Osteoblast (primary cell): ENCODE results near the gene CCNYL1. TPM values are rescaled to one million over a fixed set of nuclear protein-coding genes. Genes with fewer than 3 reads are reported as not detected.
"Not testable (repeated sequence)": the region's sequence is repeated elsewhere in the genome, so short reads cannot be mapped to it uniquely, and the experiment has no call there.

Experiments used
- DNase-seq: peaks from one replicate; pipeline ENCODE4 v3.0.0; 2011; ENCODE audit warnings: low spot score, mixed read lengths; ENCODE audit not compliant: insufficient read length; ENCODE audit errors: missing footprints
- H2AFZ ChIP-seq: 2 replicates; pipeline ENCODE4 v1.6.0; 2011; ENCODE audit warnings: mild to moderate bottlenecking, low read length
- H3K27ac ChIP-seq: 2 replicates; pipeline ENCODE4 v1.5.1; 2011; ENCODE audit warnings: mild to moderate bottlenecking, low read depth, low read length, moderate library complexity
- H3K27me3 ChIP-seq: 2 replicates; pipeline ENCODE4 v1.6.0; 2012; ENCODE audit warnings: mild to moderate bottlenecking, control low read depth, inconsistent platforms, low read length, moderate library complexity; ENCODE audit not compliant: insufficient read depth
- H3K36me3 ChIP-seq: 2 replicates; pipeline ENCODE4 v1.5.1; 2011; ENCODE audit warnings: mild to moderate bottlenecking, low read length, control low read depth, moderate library complexity; ENCODE audit not compliant: insufficient read depth
- H3K4me1 ChIP-seq: 2 replicates; pipeline ENCODE4 v1.5.1; 2011; ENCODE audit warnings: mild to moderate bottlenecking, low read length, control low read depth, moderate library complexity; ENCODE audit not compliant: insufficient read depth
- H3K4me2 ChIP-seq: 2 replicates; pipeline ENCODE4 v1.6.0; 2011; ENCODE audit warnings: mild to moderate bottlenecking, low read length; ENCODE audit not compliant: insufficient read depth
- H3K4me3 ChIP-seq: fragments of 200-600 bp; sonication (generic); 3 replicates; pipeline ENCODE4 v1.5.1; 2012; ENCODE audit warnings: mild to moderate bottlenecking, low read length, inconsistent platforms; ENCODE audit not compliant: insufficient read depth
- H3K79me2 ChIP-seq: 2 replicates; pipeline ENCODE4 v1.6.0; 2012; ENCODE audit warnings: mild to moderate bottlenecking, low read length, control low read depth, inconsistent platforms; ENCODE audit not compliant: insufficient read depth
- H3K9me3 ChIP-seq: 2 replicates; pipeline ENCODE4 v1.5.1; 2011; ENCODE audit warnings: low read depth, low read length, control low read depth
- H4K20me1 ChIP-seq: 2 replicates; pipeline ENCODE4 v1.6.0; 2012; ENCODE audit warnings: mild to moderate bottlenecking, low read length, control low read depth; ENCODE audit not compliant: insufficient read depth
- total RNA-seq: library from RNA; depleted of rRNA; stranded (reverse); fragments of >200 nt; gene quantifications from 2 replicates; pipeline ENCODE4 v1.2.3, GENCODE V29; 2012
- TF ChIP-seq, protein P1 (sequence below): IDR thresholded peaks from 2 replicates; pipeline ENCODE4 v1.5.1; 2011; ENCODE audit warnings: mild to moderate bottlenecking, low read depth, low read length, moderate library complexity; ENCODE audit errors: extremely low read depth

The CCNYL1 gene
- total RNA-seq, 1 donor: 15.9 TPM

GRCh38 chr2:207759890-207760289 is 48.5 kb downstream of the CCNYL1 start:
- no peaks in the 10 kb centered on the region for H3K36me3 ChIP-seq
- no peaks in the 10 kb centered on the region for H3K27me3 ChIP-seq
- H3K4me1 ChIP-seq: peaks cover 4% of the 10 kb centered on the region
- H3K4me3 ChIP-seq: no peak overlapping the region
- H3K4me2 ChIP-seq: no peak overlapping the region
- TF ChIP-seq, protein P1, sequence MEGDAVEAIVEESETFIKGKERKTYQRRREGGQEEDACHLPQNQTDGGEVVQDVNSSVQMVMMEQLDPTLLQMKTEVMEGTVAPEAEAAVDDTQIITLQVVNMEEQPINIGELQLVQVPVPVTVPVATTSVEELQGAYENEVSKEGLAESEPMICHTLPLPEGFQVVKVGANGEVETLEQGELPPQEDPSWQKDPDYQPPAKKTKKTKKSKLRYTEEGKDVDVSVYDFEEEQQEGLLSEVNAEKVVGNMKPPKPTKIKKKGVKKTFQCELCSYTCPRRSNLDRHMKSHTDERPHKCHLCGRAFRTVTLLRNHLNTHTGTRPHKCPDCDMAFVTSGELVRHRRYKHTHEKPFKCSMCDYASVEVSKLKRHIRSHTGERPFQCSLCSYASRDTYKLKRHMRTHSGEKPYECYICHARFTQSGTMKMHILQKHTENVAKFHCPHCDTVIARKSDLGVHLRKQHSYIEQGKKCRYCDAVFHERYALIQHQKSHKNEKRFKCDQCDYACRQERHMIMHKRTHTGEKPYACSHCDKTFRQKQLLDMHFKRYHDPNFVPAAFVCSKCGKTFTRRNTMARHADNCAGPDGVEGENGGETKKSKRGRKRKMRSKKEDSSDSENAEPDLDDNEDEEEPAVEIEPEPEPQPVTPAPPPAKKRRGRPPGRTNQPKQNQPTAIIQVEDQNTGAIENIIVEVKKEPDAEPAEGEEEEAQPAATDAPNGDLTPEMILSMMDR: no peak
- H3K27ac ChIP-seq: no peak overlapping the region
- no peak for DNase-seq
- no peaks in the 10 kb centered on the region for H3K79me2 ChIP-seq
- H3K9me3 ChIP-seq: no peaks in the 10 kb centered on the region
- no peak overlapping the region for H2AFZ ChIP-seq
- peaks cover 8% of the 10 kb centered on the region for H4K20me1 ChIP-seq

GRCh38 chr2:207760453-207760852 is 49.0 kb downstream of the CCNYL1 start:
- peak; percentile 22 for DNase-seq
- H3K36me3 ChIP-seq: no peaks in the 10 kb centered on the region
- H3K4me3 ChIP-seq: no peak overlapping the region
- TF ChIP-seq, protein P1: no peak
- no peaks in the 10 kb centered on the region for H3K79me2 ChIP-seq
- H2AFZ ChIP-seq: no peak overlapping the region
- no peaks in the 10 kb centered on the region for H3K9me3 ChIP-seq
- no peak overlapping the region for H3K27ac ChIP-seq
- no peak overlapping the region for H3K4me2 ChIP-seq
- H4K20me1 ChIP-seq: peaks cover 8% of the 10 kb centered on the region
- no peaks in the 10 kb centered on the region for H3K27me3 ChIP-seq
- H3K4me1 ChIP-seq: peaks cover 4% of the 10 kb centered on the region

GRCh38 chr2:207761426-207761825 is 50.0 kb downstream of the CCNYL1 start:
- H2AFZ ChIP-seq, H3K4me1 ChIP-seq: not testable (repeated sequence)

GRCh38 chr2:207762146-207762545 is 50.7 kb downstream of the CCNYL1 start:
- H3K4me2 ChIP-seq: no peak overlapping the region
- H3K4me1 ChIP-seq: peaks cover 6% of the 10 kb centered on the region
- DNase-seq: no peak
- H3K9me3 ChIP-seq: no peaks in the 10 kb centered on the region
- TF ChIP-seq, protein P1: no peak
- no peak overlapping the region for H2AFZ ChIP-seq
- peaks cover 9% of the 10 kb centered on the region for H4K20me1 ChIP-seq
- peaks cover 2% of the 10 kb centered on the region for H3K79me2 ChIP-seq
- no peaks in the 10 kb centered on the region for H3K36me3 ChIP-seq
- H3K27me3 ChIP-seq: no peaks in the 10 kb centered on the region
- peak overlapping the region; percentile 8 for H3K27ac ChIP-seq
- no peak overlapping the region for H3K4me3 ChIP-seq

More at GRCh38 chr2:207761426-207761825, 50.0 kb downstream of the CCNYL1 start:
- not testable (repeated sequence) for H3K4me2 ChIP-seq, H3K36me3 ChIP-seq, H3K4me3 ChIP-seq, H3K27me3 ChIP-seq, DNase-seq, H3K79me2 ChIP-seq, H4K20me1 ChIP-seq, H3K27ac ChIP-seq, H3K9me3 ChIP-seq
